Endodermal cell (in vitro differentiated cells): ENCODE data around the gene GUCY2C. TPM values are rescaled to one million over a fixed set of nuclear protein-coding genes. Genes with fewer than 3 reads are reported as not detected.

Experiments
- DNase-seq: peaks from one replicate; pipeline ENCODE4 v3.0.0-alpha.2; 2017
- H3K27ac ChIP-seq: 2 replicates; pipeline ENCODE4 v1.5.1; 2013; ENCODE audit warnings: mild to moderate bottlenecking, low read depth, low read length, moderate library complexity
- H3K27me3 ChIP-seq: 2 replicates; pipeline ENCODE4 v1.6.1; 2013; ENCODE audit warnings: mild to moderate bottlenecking, low read length, moderate library complexity; ENCODE audit not compliant: insufficient read depth, control insufficient read depth, poor library complexity, severe bottlenecking
- H3K36me3 ChIP-seq: 2 replicates; pipeline ENCODE4 v1.7.0; 2013; ENCODE audit warnings: mild to moderate bottlenecking, low read length, moderate library complexity; ENCODE audit not compliant: control insufficient read depth, insufficient read depth
- H3K4me1 ChIP-seq: one replicate; pipeline ENCODE4 v1.7.0; 2013; ENCODE audit warnings: low read length; ENCODE audit not compliant: control insufficient read depth, insufficient read depth
- H3K4me3 ChIP-seq: 2 replicates; pipeline ENCODE4 v1.5.1; 2013; ENCODE audit warnings: mild to moderate bottlenecking, low read length, moderate library complexity
- H3K9ac ChIP-seq: 2 replicates; pipeline ENCODE4 v1.6.1; 2013; ENCODE audit warnings: mild to moderate bottlenecking, low read length, moderate library complexity; ENCODE audit not compliant: poor library complexity, severe bottlenecking; ENCODE audit errors: extremely low read depth
- H3K9me3 ChIP-seq: 2 replicates; pipeline ENCODE4 v1.6.1; 2013; ENCODE audit warnings: mild to moderate bottlenecking, low read length, moderate library complexity; ENCODE audit not compliant: control insufficient read depth
- H3K27ac Mint-ChIP-seq: 2 replicates; pipeline ENCODE4 v1.8.0; 2020; ENCODE audit warnings: mixed read lengths
- H3K27me3 Mint-ChIP-seq: 2 replicates; pipeline ENCODE4 v1.8.0; 2021; ENCODE audit warnings: mild to moderate bottlenecking, mixed read lengths; ENCODE audit not compliant: insufficient read depth
- H3K36me3 Mint-ChIP-seq: 2 replicates; pipeline ENCODE4 v1.8.0; 2020; ENCODE audit warnings: low read depth, mixed read lengths
- H3K4me1 Mint-ChIP-seq: 2 replicates; pipeline ENCODE4 v1.8.0; 2020; ENCODE audit warnings: mixed read lengths
- H3K4me3 Mint-ChIP-seq: 2 replicates; pipeline ENCODE4 v1.8.0; 2020; ENCODE audit warnings: mild to moderate bottlenecking, moderate library complexity, mixed read lengths
- H3K9me3 Mint-ChIP-seq: 2 replicates; pipeline ENCODE4 v1.8.0; 2020; ENCODE audit warnings: mild to moderate bottlenecking, mixed read lengths
- CTCF ChIP-seq: fragments of 200-600 bp; sonication (generic); conservative IDR thresholded peaks from 2 replicates; pipeline ENCODE4 v1.5.0; 2021; ENCODE audit warnings: antibody characterized with exemption, mild to moderate bottlenecking
- WGBS, 2 experiments: methylation state at CpG; one replicate each; pipeline versions ENCODE4 v1.1.5 to v1.1.7; 2013; ENCODE audit warnings: missing lambda C conversion rate in 2 of 2, mixed read lengths in 1 of 2; ENCODE audit not compliant: insufficient coverage in 1 of 2, insufficient read length in 1 of 2; 5-methylcytosine and 5-hydroxymethylcytosine counted together
- total RNA-seq, 2 donors: library from RNA; stranded (reverse); fragmentation: NEBNext Ultra II Directional in 1 of 2; extraction: Animal tissue kit (Norgen Biotek cat#: 25700) in 1 of 2; gene quantifications; 2 replicates in 1 of 2; 3 replicates in 1 of 2; pipeline ENCODE4 v1.2.1, GENCODE V29; 2021

GUCY2C gene
- total RNA-seq, 2 donors from 2014 or later = 1.4 to 2.4 TPM

GRCh38 chr12:14694970-14695369 lies 1.4 kb downstream of the GUCY2C start:
- WGBS, 2 experiments = 100% methylated on average over 1 to 3 of the region's 3 CpGs
- no peaks in the 10 kb centered on the region for H3K4me1 ChIP-seq

GRCh38 chr12:14694145-14694714 lies 2.2 kb downstream of the GUCY2C start:
- Histone ChIP-seq H3K9me3 (no peaks in the 10 kb centered on the region), H3K36me3 (no peaks in the 10 kb centered on the region), H3K27ac (no peak overlapping the region), H3K4me1 (no peaks in the 10 kb centered on the region), H3K9ac (no peak overlapping the region), H3K27me3 (no peaks in the 10 kb centered on the region), H3K4me3 (no peak overlapping the region)
- H3K4me1 Mint-ChIP-seq = peaks cover 15% of the 10 kb centered on the region
- H3K36me3 Mint-ChIP-seq = peaks cover 22% of the 10 kb centered on the region
- no peak overlapping the region for H3K4me3 Mint-ChIP-seq
- 70 to 92% methylated on average over 2 to 3 of the region's 3 CpGs for WGBS, 2 experiments
- H3K27me3 Mint-ChIP-seq = no peaks in the 10 kb centered on the region
- TF ChIP-seq CTCF = no peak
- peaks cover 2% of the 10 kb centered on the region for H3K9me3 Mint-ChIP-seq
- no peak for DNase-seq
- no peak overlapping the region for H3K27ac Mint-ChIP-seq

More at GRCh38 chr12:14694970-14695369, 1.4 kb downstream of the GUCY2C start:
- H3K9me3 Mint-ChIP-seq = peaks cover 2% of the 10 kb centered on the region
- no peak overlapping the region for H3K27ac Mint-ChIP-seq
- H3K27me3 ChIP-seq = no peaks in the 10 kb centered on the region
- no peaks in the 10 kb centered on the region for H3K9me3 ChIP-seq
- H3K4me3 Mint-ChIP-seq = no peak overlapping the region
- H3K36me3 ChIP-seq = no peaks in the 10 kb centered on the region
- no peak overlapping the region for H3K9ac ChIP-seq
- H3K4me1 Mint-ChIP-seq = peaks cover 10% of the 10 kb centered on the region
- no peak overlapping the region for H3K27ac ChIP-seq
- peaks cover 26% of the 10 kb centered on the region for H3K36me3 Mint-ChIP-seq
- no peak overlapping the region for H3K4me3 ChIP-seq
- no peak for TF ChIP-seq CTCF
- no peak for DNase-seq
- no peaks in the 10 kb centered on the region for H3K27me3 Mint-ChIP-seq

GRCh38 chr12:14693116-14693515 lies 3.3 kb downstream of the GUCY2C start:
- 78 to 95% methylated on average over 2 to 5 of the region's 5 CpGs for WGBS, 2 experiments
- H3K27ac Mint-ChIP-seq = no peak overlapping the region
- Histone ChIP-seq H3K4me3 (no peak overlapping the region), H3K36me3 (no peaks in the 10 kb centered on the region), H3K27me3 (no peaks in the 10 kb centered on the region), H3K4me1 (no peaks in the 10 kb centered on the region), H3K9me3 (no peaks in the 10 kb centered on the region), H3K9ac (no peak overlapping the region), H3K27ac (no peak overlapping the region)
- H3K36me3 Mint-ChIP-seq = peaks cover 16% of the 10 kb centered on the region
- peaks cover 2% of the 10 kb centered on the region for H3K9me3 Mint-ChIP-seq
- no peaks in the 10 kb centered on the region for H3K27me3 Mint-ChIP-seq
- peaks cover 15% of the 10 kb centered on the region for H3K4me1 Mint-ChIP-seq
- no peak for TF ChIP-seq CTCF
- no peak for DNase-seq
- H3K4me3 Mint-ChIP-seq = no peak overlapping the region
